IMR-90 (cell line): ENCODE data around the gene AHI1. TPM values are rescaled to one million over a fixed set of nuclear protein-coding genes. Genes with fewer than 3 reads are reported as not detected.

Experiments used
- ATAC-seq: fragments of 200-7000 bp; cut with Tn5 transposase; 2 replicates; pipeline ENCODE4 v1.9.1; 2020; ENCODE audit warnings: low read depth, mild to moderate bottlenecking, moderate library complexity
- BruUV-seq: library from RNA; stranded (reverse); fragments of 400-500 nt; replicated peaks from 2 replicates; lab custom pipeline; 2021; lab: Mats Ljungman, UMichigan
- CTCF ChIA-PET: fragments of 300-600 bp; formaldehyde crosslinking; extraction: SDS; loops from one replicate; lab custom pipeline; 2021; ENCODE audit warnings: antibody characterized with exemption; lab: Yijun Ruan, JAX
- POLR2A ChIA-PET: fragments of 300-600 bp; sonication (Branson Sonifier 250); formaldehyde crosslinking; loops from one replicate; lab custom pipeline; 2022; ENCODE audit warnings: antibody characterized with exemption; ENCODE audit not compliant: unreplicated experiment; lab: Charles Lee
- DNase-seq: peaks from one replicate; pipeline ENCODE4 v3.0.0; 2013
- H2AFZ ChIP-seq: replicated peaks from 2 replicates; pipeline ENCODE3; 2013; ENCODE audit warnings: low read length, mild to moderate bottlenecking; ENCODE audit not compliant: poor library complexity
- H2AK5ac ChIP-seq: 2 replicates; pipeline ENCODE4 v1.6.1; 2013; ENCODE audit warnings: low read depth, low read length, inconsistent platforms
- H2AK9ac ChIP-seq: replicated peaks from 2 replicates; pipeline ENCODE3; 2013; ENCODE audit warnings: mild to moderate bottlenecking, low read depth, low read length, moderate library complexity; ENCODE audit not compliant: poor library complexity
- H2BK120ac ChIP-seq: 2 replicates; pipeline ENCODE4 v1.6.1; 2013; ENCODE audit warnings: low read depth, low read length, inconsistent platforms
- H2BK15ac ChIP-seq: 3 replicates; pipeline ENCODE4 v1.6.1; 2013; ENCODE audit warnings: low read depth, low read length, inconsistent platforms
- H2BK20ac ChIP-seq: 2 replicates; pipeline ENCODE4 v1.6.1; 2013; ENCODE audit warnings: low read depth, mild to moderate bottlenecking, inconsistent platforms, low read length, moderate library complexity
- H2BK5ac ChIP-seq: 2 replicates; pipeline ENCODE4 v1.6.1; 2013; ENCODE audit warnings: mild to moderate bottlenecking, low read depth, low read length, inconsistent platforms; ENCODE audit not compliant: poor library complexity, severe bottlenecking
- H3K14ac ChIP-seq: replicated peaks from 2 replicates; pipeline ENCODE4 v1.6.1; 2013; ENCODE audit warnings: low read depth, low read length, inconsistent platforms
- H3K18ac ChIP-seq: 2 replicates; pipeline ENCODE4 v1.6.1; 2013; ENCODE audit warnings: low read depth, low read length, control low read depth
- H3K23ac ChIP-seq: 2 replicates; pipeline ENCODE4 v1.6.1; 2013; ENCODE audit warnings: low read depth, low read length, inconsistent platforms
- H3K27ac ChIP-seq: 2 replicates; pipeline ENCODE4 v1.5.1; 2013; ENCODE audit warnings: mild to moderate bottlenecking, control low read depth, low read length; ENCODE audit not compliant: insufficient read depth
- H3K27me3 ChIP-seq: 2 replicates; pipeline ENCODE4 v1.6.1; 2013; ENCODE audit warnings: low read length; ENCODE audit not compliant: control insufficient read depth, insufficient read depth
- H3K36me3 ChIP-seq: 2 replicates; pipeline ENCODE4 v1.6.1; 2013; ENCODE audit warnings: low read length, mixed read lengths; ENCODE audit not compliant: control insufficient read depth, insufficient read depth
- H3K4ac ChIP-seq: 2 replicates; pipeline ENCODE4 v1.6.1; 2013; ENCODE audit warnings: low read depth, low read length, inconsistent platforms
- H3K4me1 ChIP-seq: 2 replicates; pipeline ENCODE4 v1.6.1; 2013; ENCODE audit warnings: low read length, mixed read lengths; ENCODE audit not compliant: control insufficient read depth, insufficient read depth
- H3K4me2 ChIP-seq: 2 replicates; pipeline ENCODE4 v1.6.1; 2013; ENCODE audit warnings: low read depth, mild to moderate bottlenecking, control low read depth, low read length, moderate library complexity
- H3K4me3 ChIP-seq: 2 replicates; pipeline ENCODE4 v1.5.1; 2013; ENCODE audit warnings: low read depth, mild to moderate bottlenecking, control low read depth, low read length, moderate library complexity; ENCODE audit not compliant: insufficient read depth
- H3K56ac ChIP-seq: 2 replicates; pipeline ENCODE4 v1.6.1; 2013; ENCODE audit warnings: low read length, inconsistent platforms; ENCODE audit not compliant: insufficient read depth; ENCODE audit errors: extremely low read depth
- H3K79me1 ChIP-seq, 2 experiments: 2 replicates each; pipeline ENCODE4 v1.6.1; 2013; ENCODE audit warnings: low read length in 2 of 2, inconsistent platforms in 1 of 2, low read depth in 1 of 2
- H3K9ac ChIP-seq: 2 replicates; pipeline ENCODE4 v1.6.1; 2013; ENCODE audit warnings: low read depth, low read length, control low read depth
- H3K9me1 ChIP-seq: 2 replicates; pipeline ENCODE4 v1.6.1; 2013; ENCODE audit warnings: low read length, inconsistent platforms; ENCODE audit not compliant: insufficient read depth
- H3K9me3 ChIP-seq: 2 replicates; pipeline ENCODE4 v1.6.1; 2013; ENCODE audit warnings: low read length; ENCODE audit not compliant: control insufficient read depth, insufficient read depth
- H4K20me1 ChIP-seq: 2 replicates; pipeline ENCODE4 v1.6.1; 2013; ENCODE audit warnings: low read length, inconsistent platforms; ENCODE audit not compliant: insufficient read depth
- H4K5ac ChIP-seq: 2 replicates; pipeline ENCODE4 v1.6.1; 2013; ENCODE audit warnings: mild to moderate bottlenecking, low read depth, low read length, control low read depth
- H4K8ac ChIP-seq, 2 experiments: 2 replicates each; pipeline ENCODE4 v1.6.1; 2013; ENCODE audit warnings: low read depth in 2 of 2, low read length in 2 of 2, control low read depth in 1 of 2, inconsistent platforms in 1 of 2
- H4K91ac ChIP-seq: 2 replicates; pipeline ENCODE4 v1.6.1; 2013; ENCODE audit warnings: low read depth, low read length, inconsistent platforms; ENCODE audit not compliant: insufficient read depth
- FOS ChIP-seq: fragments of 150-350 bp; IDR thresholded peaks from 2 replicates; pipeline ENCODE4 v1.6.1; 2016; ENCODE audit warnings: low read depth, low read length
- POLR2A ChIP-seq: IDR thresholded peaks from 2 replicates; pipeline ENCODE4 v1.6.1; 2012; ENCODE audit warnings: mild to moderate bottlenecking, low read depth, low read length
- RAD21 ChIP-seq: IDR thresholded peaks from 2 replicates; pipeline ENCODE4 v1.6.1; 2012; ENCODE audit warnings: low read length, improper control_type of control experiment
- RCOR1 ChIP-seq: IDR thresholded peaks from 2 replicates; pipeline ENCODE4 v1.6.1; 2012; ENCODE audit warnings: mild to moderate bottlenecking, low read length, improper control_type of control experiment; ENCODE audit not compliant: insufficient replicate concordance
- RFX5 ChIP-seq: IDR thresholded peaks from 2 replicates; pipeline ENCODE4 v1.8.0; 2012; ENCODE audit warnings: low read depth, mild to moderate bottlenecking, low read length, moderate library complexity
- USF2 ChIP-seq: fragments of 150-350 bp; IDR thresholded peaks from 2 replicates; pipeline ENCODE4 v1.6.1; 2017; ENCODE audit warnings: mild to moderate bottlenecking, antibody characterized with exemption, low read length, low read depth
- dilution Hi-C: fragments of 300-500 bp; cut with HindIII; formaldehyde crosslinking; loops from one replicate; pipeline ENCODE4 v1.14.3; 2018; ENCODE audit warnings: low sequenced_read_pairs; ENCODE audit not compliant: unreplicated experiment
- in situ Hi-C: fragments of 300-500 bp; cut with MboI; formaldehyde crosslinking; loops from 3 replicates; pipeline ENCODE4 v1.14.3; 2019; ENCODE audit warnings: low sequenced_read_pairs, inconsistent platforms, mixed read lengths
- intact Hi-C: fragments of 100-400 bp; cut with micrococcal nuclease; formaldehyde crosslinking; loops from 2 replicates; pipeline ENCODE4 v1.10.0; 2022
- polyA plus RNA-seq, 3 experiments: library from polyadenylated mRNA; depleted of rRNA; stranded (reverse); fragments of >200 nt; gene quantifications; 2 replicates each; pipeline ENCODE4 v1.2.3, GENCODE V29; 2012; ENCODE audit warnings: low replicate concordance in 1 of 3
- total RNA-seq: library from RNA; depleted of rRNA; stranded (reverse); fragments of >200 nt; gene quantifications from 2 replicates; pipeline ENCODE4 v1.2.3, GENCODE V29; 2012

The AHI1 gene
- total and polyA plus RNA-seq, 2 of the 4 experiments (the other 2 are of a cell fraction) = 9.5 to 19.4 TPM

DNA sequence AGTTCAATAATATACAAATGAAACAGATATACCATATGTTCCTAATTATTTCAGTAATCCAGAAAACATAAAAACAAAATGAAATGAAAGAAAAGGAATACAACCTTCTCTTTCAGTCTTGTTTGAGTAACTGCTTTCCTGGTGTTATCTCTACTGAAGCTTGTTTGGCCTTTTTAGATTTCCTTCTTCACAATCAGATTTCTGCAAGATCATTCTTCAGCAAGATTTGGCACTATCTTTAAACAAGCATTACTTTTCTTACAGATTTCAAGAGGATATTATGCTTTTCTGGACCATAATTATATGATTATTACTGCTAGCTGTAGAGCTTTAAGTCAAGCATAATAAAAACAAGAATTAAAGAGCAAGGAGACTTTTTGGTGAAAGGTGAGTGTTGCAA, 196.2 kb downstream of the AHI1 start:
- DNase-seq (no peak), ATAC-seq (no peak)
- Histone ChIP-seq H3K27ac (no peak overlapping the region), H3K4me1 (no peaks in the 10 kb centered on the region), H3K9me3 (no peaks in the 10 kb centered on the region), H3K18ac (no peak overlapping the region), H4K20me1 (no peaks in the 10 kb centered on the region), H3K4me3 (no peak overlapping the region), H4K5ac (no peak overlapping the region), H2AK9ac (no peak overlapping the region), H3K4me2 (no peak overlapping the region), H3K56ac (no peak overlapping the region), H3K27me3 (no peaks in the 10 kb centered on the region), H3K4ac (no peak overlapping the region), H3K9ac (no peak overlapping the region), H3K36me3 (no peaks in the 10 kb centered on the region), H2AK5ac (no peak overlapping the region), H4K8ac (no peak overlapping the region), H2AFZ (no peak overlapping the region), H3K23ac (no peak overlapping the region), H3K9me1 (peaks cover 7% of the 10 kb centered on the region; the same call in 1 of the 2 replicates), H2BK20ac (no peak overlapping the region), H3K14ac (no peak overlapping the region), H2BK5ac (no peak overlapping the region), H2BK15ac (no peak overlapping the region), H4K91ac (no peak overlapping the region), H3K79me1 (no peaks in the 10 kb centered on the region), H2BK120ac (no peak overlapping the region)
- ChIA-PET CTCF (no interaction called here), POLR2A (no interaction called here)
- intact Hi-C loops (no loop called here), in situ Hi-C loops (no loop called here), dilution Hi-C loops (no loop called here)
- TF ChIP-seq RFX5 (no peak), RAD21 (no peak), RCOR1 (no peak), USF2 (no peak), POLR2A (no peak), FOS (no peak)
- BruUV-seq = no TSS peak
